SH-SY5Y (cell line): ENCODE measurements around the gene PTPN14.

ENCODE experiments used
- GATA2 ChIP-seq: IDR thresholded peaks from 2 replicates; pipeline ENCODE4 v1.6.1; 2011; ENCODE audit warnings: mild to moderate bottlenecking, low read depth, low read length
- GATA3 ChIP-seq: IDR thresholded peaks from 2 replicates; pipeline ENCODE4 v1.6.1; 2011; ENCODE audit warnings: low read depth, mild to moderate bottlenecking, low read length, moderate library complexity

DNA sequence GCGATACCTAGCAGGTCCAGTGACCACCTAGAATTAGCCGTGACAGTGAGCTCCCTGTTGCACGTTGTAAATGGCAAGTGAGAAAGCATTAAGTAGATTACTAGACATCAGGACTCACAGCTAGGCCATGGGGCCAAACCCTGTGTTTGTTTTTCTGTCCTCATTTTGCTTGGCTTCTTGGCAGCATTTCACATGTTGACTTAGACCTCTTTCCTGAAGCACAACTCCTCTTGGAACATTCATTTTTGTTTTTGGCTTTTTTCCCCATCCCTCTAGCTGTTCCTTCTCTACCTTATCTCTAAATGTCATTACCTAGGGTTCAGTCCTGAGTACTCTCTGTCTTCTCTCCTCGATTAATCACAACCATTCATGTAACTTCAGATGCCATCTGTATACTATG is 16.9 kb upstream of the PTPN14 start:
- no peak for TF ChIP-seq GATA2
- no peak for TF ChIP-seq GATA3
